GM19025 (cell line): ENCODE measurements around the gene CAPN5.

Source experiments
- ATAC-seq: cut with Tn5 transposase; IDR thresholded peaks from one replicate; pipeline ENCODE4 v1.9.1; 2021; ENCODE audit warnings: mild to moderate bottlenecking, low read depth, moderate library complexity; ENCODE audit not compliant: unreplicated experiment

Gene CAPN5

GRCh38 chr11:77081976-77082836 lies 15.4 kb downstream of the CAPN5 start:
- ATAC-seq = no peak

GRCh38 chr11:77082838-77083565 lies 16.2 kb downstream of the CAPN5 start:
- ATAC-seq = no peak

- no peak for ATAC-seq
These were observed 16.9 kb downstream of the CAPN5 start for GRCh38 chr11:77083566-77084245.

- no peak for ATAC-seq
These were observed 17.9 kb downstream of the CAPN5 start for GRCh38 chr11:77084581-77085191.

- ATAC-seq = no peak
These were observed 18.9 kb downstream of the CAPN5 start for GRCh38 chr11:77085652-77086051.

GRCh38 chr11:77086521-77087472 lies 20.0 kb downstream of the CAPN5 start:
- ATAC-seq = no peak

GRCh38 chr11:77087723-77088225 lies 21.0 kb downstream of the CAPN5 start:
- ATAC-seq = no peak

GRCh38 chr11:77088236-77089003 lies 21.6 kb downstream of the CAPN5 start:
- no peak for ATAC-seq

GRCh38 chr11:77089004-77089545 lies 22.3 kb downstream of the CAPN5 start:
- no peak for ATAC-seq

- no peak for ATAC-seq
These were observed 23.2 kb downstream of the CAPN5 start for GRCh38 chr11:77090046-77090372.

- no peak for ATAC-seq
These were observed 23.8 kb downstream of the CAPN5 start for GRCh38 chr11:77090373-77091111.

GRCh38 chr11:77091146-77091940 lies 24.6 kb downstream of the CAPN5 start:
- peak; percentile 77 for ATAC-seq

- no peak for ATAC-seq
These were observed 25.6 kb downstream of the CAPN5 start for GRCh38 chr11:77092382-77092781.

- ATAC-seq = no peak
These were observed 26.5 kb downstream of the CAPN5 start for GRCh38 chr11:77093056-77093891.

GRCh38 chr11:77093987-77094840 lies 27.4 kb downstream of the CAPN5 start:
- no peak for ATAC-seq
